ENCODE measurements around the gene FBXO21.

Gene FBXO21

DNA sequence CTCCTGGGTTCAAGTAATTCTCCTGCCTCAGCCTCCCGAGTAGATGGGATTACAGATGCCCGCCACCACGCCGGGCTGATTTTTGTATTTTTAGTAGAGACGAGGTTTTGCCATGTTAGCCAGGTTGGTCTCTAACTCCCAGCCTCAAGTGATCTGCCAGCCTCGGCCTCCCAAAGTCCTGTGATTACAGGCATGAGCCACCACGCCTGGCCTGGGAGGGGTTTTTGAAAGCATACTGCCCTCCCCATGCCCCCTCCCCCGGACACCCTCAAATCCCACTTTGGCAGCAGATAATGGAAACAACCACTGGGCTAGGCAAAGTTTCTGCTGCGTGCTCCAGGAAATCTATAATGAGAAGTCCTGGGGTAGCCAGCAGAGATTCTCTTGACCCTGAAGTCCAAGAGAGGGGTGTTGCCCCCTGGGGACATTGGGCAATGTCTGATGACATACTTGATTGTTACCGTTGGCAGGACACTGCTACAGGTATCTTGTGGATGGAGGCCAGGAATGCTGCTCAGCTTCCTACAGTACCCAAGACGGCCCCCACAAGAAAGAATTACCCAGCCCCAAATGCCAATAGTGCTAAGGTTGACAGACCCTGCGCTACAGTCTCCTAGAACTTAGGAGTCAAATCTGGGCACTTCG is 18.7 kb upstream of the FBXO21 start:
- no CpG with 5 or more reads among the region's 13 CpGs for WGBS (ENCODE audit: extremely low coverage, insufficient coverage, low lambda C conversion rate)
- Histone ChIP-seq H3K27ac (ENCODE audit: low read depth, low read length) (no peak overlapping the region), H4K8ac (ENCODE audit: low read depth, low read length) (no peak overlapping the region), H3K79me2 (ENCODE audit: control insufficient read depth, insufficient read depth, low read length) (no peaks in the 10 kb centered on the region), H2BK15ac (replicated peaks; ENCODE audit: low read depth) (no peak overlapping the region), H3K4me1 (ENCODE audit: control insufficient read depth, low read depth, low read length) (no peaks in the 10 kb centered on the region), H2AK5ac (ENCODE audit: low read length) (no peak overlapping the region), H3K9ac (ENCODE audit: low read length) (no peak overlapping the region), H3K23ac (ENCODE audit: low read length) (no peak overlapping the region), H4K5ac (ENCODE audit: low read length) (no peak overlapping the region), H3K36me3 (ENCODE audit: control insufficient read depth, insufficient read depth, low read length) (no peaks in the 10 kb centered on the region), H3K18ac (ENCODE audit: low read length) (no peak overlapping the region), H2BK5ac (ENCODE audit: low read length) (no peak overlapping the region), H3K27me3 (ENCODE audit: insufficient read depth, low read length, poor library complexity) (no peaks in the 10 kb centered on the region), H3K79me1 (ENCODE audit: low read length) (no peaks in the 10 kb centered on the region), H3K56ac (ENCODE audit: low read length) (no peak overlapping the region), H3K4ac (ENCODE audit: low read depth, low read length) (no peak overlapping the region), H3K4me3 (ENCODE audit: low read length) (no peak overlapping the region), H2BK120ac (ENCODE audit: low read depth, low read length) (no peak overlapping the region), H3K4me2 (ENCODE audit: low read length) (no peak overlapping the region)
- DNase-seq = no peak

DNA sequence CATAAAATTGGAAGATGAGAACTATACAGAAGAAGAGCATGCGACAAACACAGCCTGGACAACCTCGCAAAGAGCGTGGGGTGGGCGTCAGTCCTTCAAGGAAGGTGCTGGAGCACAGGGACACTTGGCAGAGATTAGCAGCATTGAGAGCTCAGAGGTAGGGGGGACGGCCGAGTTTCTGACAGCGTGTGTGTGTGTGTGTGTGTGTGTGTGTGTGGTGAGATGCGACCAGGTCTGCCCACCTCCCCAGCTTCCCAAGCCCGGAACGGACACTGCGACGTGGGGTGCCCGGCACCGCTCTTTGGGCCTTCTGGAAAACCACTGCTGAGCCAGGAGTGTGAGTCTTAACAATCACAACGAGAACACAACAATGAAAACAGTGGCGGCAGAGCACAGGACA is 17.9 kb upstream of the FBXO21 start:
- no peaks in the 10 kb centered on the region for H3K36me3 ChIP-seq (ENCODE audit: control insufficient read depth, insufficient read depth, low read length)
- no peak overlapping the region for H3K27ac ChIP-seq (ENCODE audit: low read depth, low read length)
- no peaks in the 10 kb centered on the region for H3K27me3 ChIP-seq (ENCODE audit: insufficient read depth, low read length, poor library complexity)
- H2BK15ac ChIP-seq (replicated peaks; ENCODE audit: low read depth) = no peak overlapping the region
- H2BK5ac ChIP-seq (ENCODE audit: low read length) = no peak overlapping the region
- no peak overlapping the region for H3K4ac ChIP-seq (ENCODE audit: low read depth, low read length)
- H3K18ac ChIP-seq (ENCODE audit: low read length) = no peak overlapping the region
- H3K23ac ChIP-seq (ENCODE audit: low read length) = no peak overlapping the region
- no peak overlapping the region for H3K4me3 ChIP-seq (ENCODE audit: low read length)
- no peak overlapping the region for H2BK120ac ChIP-seq (ENCODE audit: low read depth, low read length)
- no peaks in the 10 kb centered on the region for H3K79me2 ChIP-seq (ENCODE audit: control insufficient read depth, insufficient read depth, low read length)
- no CpG with 5 or more reads among the region's 16 CpGs for WGBS (ENCODE audit: extremely low coverage, insufficient coverage, low lambda C conversion rate)
- no peaks in the 10 kb centered on the region for H3K79me1 ChIP-seq (ENCODE audit: low read length)
- H3K9ac ChIP-seq (ENCODE audit: low read length) = no peak overlapping the region
- DNase-seq = no peak
- no peak overlapping the region for H2AK5ac ChIP-seq (ENCODE audit: low read length)
- H3K56ac ChIP-seq (ENCODE audit: low read length) = no peak overlapping the region
- no peak overlapping the region for H4K8ac ChIP-seq (ENCODE audit: low read depth, low read length)
- no peak overlapping the region for H3K4me2 ChIP-seq (ENCODE audit: low read length)
- no peak overlapping the region for H4K5ac ChIP-seq (ENCODE audit: low read length)
- no peaks in the 10 kb centered on the region for H3K4me1 ChIP-seq (ENCODE audit: control insufficient read depth, low read depth, low read length)

DNA sequence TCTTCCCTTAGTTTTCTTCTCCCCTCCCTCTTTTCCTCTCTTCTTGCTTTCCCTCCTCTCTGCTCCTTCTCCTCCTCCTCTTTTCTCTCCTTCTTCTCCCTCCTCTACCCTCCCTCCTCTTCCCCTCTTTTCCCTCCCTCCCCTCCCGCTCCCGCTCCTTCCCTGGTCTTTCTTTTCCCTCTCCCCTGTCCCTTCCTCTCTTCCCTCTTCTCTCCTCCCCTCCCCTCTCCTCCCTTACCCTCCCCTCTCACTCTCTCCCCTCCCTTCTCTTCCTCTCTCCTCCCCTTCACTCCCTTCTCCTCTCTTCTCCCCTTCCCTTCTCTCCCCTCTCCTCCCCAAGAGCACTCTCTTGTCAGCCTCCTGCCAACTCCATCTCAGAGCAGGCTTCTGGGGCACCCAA is 17.4 kb upstream of the FBXO21 start:
- Histone ChIP-seq H3K4me2 (ENCODE audit: low read length) (no peak overlapping the region), H3K56ac (ENCODE audit: low read length) (no peak overlapping the region), H2BK15ac (replicated peaks; ENCODE audit: low read depth) (no peak overlapping the region), H3K23ac (ENCODE audit: low read length) (no peak overlapping the region), H3K36me3 (ENCODE audit: control insufficient read depth, insufficient read depth, low read length) (no peaks in the 10 kb centered on the region), H4K8ac (ENCODE audit: low read depth, low read length) (no peak overlapping the region), H3K9ac (ENCODE audit: low read length) (no peak overlapping the region), H3K4me1 (ENCODE audit: control insufficient read depth, low read depth, low read length) (no peaks in the 10 kb centered on the region), H3K4me3 (ENCODE audit: low read length) (no peak overlapping the region), H3K27me3 (ENCODE audit: insufficient read depth, low read length, poor library complexity) (no peaks in the 10 kb centered on the region), H3K18ac (ENCODE audit: low read length) (no peak overlapping the region), H3K27ac (ENCODE audit: low read depth, low read length) (no peak overlapping the region), H2BK120ac (ENCODE audit: low read depth, low read length) (no peak overlapping the region), H4K5ac (ENCODE audit: low read length) (no peak overlapping the region), H3K4ac (ENCODE audit: low read depth, low read length) (no peak overlapping the region), H2BK5ac (ENCODE audit: low read length) (no peak overlapping the region), H3K79me2 (ENCODE audit: control insufficient read depth, insufficient read depth, low read length) (no peaks in the 10 kb centered on the region), H3K79me1 (ENCODE audit: low read length) (no peaks in the 10 kb centered on the region), H2AK5ac (ENCODE audit: low read length) (no peak overlapping the region)
- DNase-seq = no peak
- no CpG with 5 or more reads among the region's 2 CpGs for WGBS (ENCODE audit: extremely low coverage, insufficient coverage, low lambda C conversion rate)

DNA sequence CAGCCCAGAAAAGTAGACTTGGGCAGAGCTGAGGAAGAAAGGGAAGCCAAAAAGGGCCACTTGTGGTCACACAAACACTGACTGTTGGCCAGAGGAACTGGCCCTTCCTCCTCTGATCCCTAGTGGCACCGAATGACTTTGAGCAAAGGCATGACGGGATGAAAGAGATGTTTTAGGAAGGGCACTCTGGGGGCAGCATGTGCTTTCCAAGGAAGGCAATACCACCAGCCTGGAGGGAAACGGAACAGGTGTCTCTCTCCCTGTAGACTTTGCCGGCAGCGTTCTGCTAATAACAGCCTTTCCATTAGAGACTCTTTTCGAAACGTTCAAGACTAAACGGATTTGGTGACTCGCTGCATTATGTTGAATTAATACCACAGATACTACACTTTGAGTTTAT is 12.3 kb upstream of the FBXO21 start:
- H3K27ac ChIP-seq (ENCODE audit: low read depth, low read length) = no peak overlapping the region
- H3K79me2 ChIP-seq (ENCODE audit: control insufficient read depth, insufficient read depth, low read length) = no peaks in the 10 kb centered on the region
- H3K36me3 ChIP-seq (ENCODE audit: control insufficient read depth, insufficient read depth, low read length) = no peaks in the 10 kb centered on the region
- H3K9ac ChIP-seq (ENCODE audit: low read length) = no peak overlapping the region
- no peak overlapping the region for H3K56ac ChIP-seq (ENCODE audit: low read length)
- H3K4me2 ChIP-seq (ENCODE audit: low read length) = no peak overlapping the region
- DNase-seq = no peak
- H3K4me3 ChIP-seq (ENCODE audit: low read length) = no peak overlapping the region
- whole genome bisulfite sequencing (ENCODE audit: extremely low coverage, insufficient coverage, low lambda C conversion rate) = no CpG with 5 or more reads among the region's 9 CpGs
- no peak overlapping the region for H4K5ac ChIP-seq (ENCODE audit: low read length)
- no peak overlapping the region for H3K23ac ChIP-seq (ENCODE audit: low read length)
- H2BK15ac ChIP-seq (replicated peaks; ENCODE audit: low read depth) = no peak overlapping the region
- H3K27me3 ChIP-seq (ENCODE audit: insufficient read depth, low read length, poor library complexity) = no peaks in the 10 kb centered on the region
- H2BK5ac ChIP-seq (ENCODE audit: low read length) = no peak overlapping the region
- no peak overlapping the region for H2BK120ac ChIP-seq (ENCODE audit: low read depth, low read length)
- H2AK5ac ChIP-seq (ENCODE audit: low read length) = no peak overlapping the region
- no peaks in the 10 kb centered on the region for H3K79me1 ChIP-seq (ENCODE audit: low read length)
- H3K18ac ChIP-seq (ENCODE audit: low read length) = no peak overlapping the region
- no peaks in the 10 kb centered on the region for H3K4me1 ChIP-seq (ENCODE audit: control insufficient read depth, low read depth, low read length)
- H3K4ac ChIP-seq (ENCODE audit: low read depth, low read length) = no peak overlapping the region
- H4K8ac ChIP-seq (ENCODE audit: low read depth, low read length) = no peak overlapping the region

DNA sequence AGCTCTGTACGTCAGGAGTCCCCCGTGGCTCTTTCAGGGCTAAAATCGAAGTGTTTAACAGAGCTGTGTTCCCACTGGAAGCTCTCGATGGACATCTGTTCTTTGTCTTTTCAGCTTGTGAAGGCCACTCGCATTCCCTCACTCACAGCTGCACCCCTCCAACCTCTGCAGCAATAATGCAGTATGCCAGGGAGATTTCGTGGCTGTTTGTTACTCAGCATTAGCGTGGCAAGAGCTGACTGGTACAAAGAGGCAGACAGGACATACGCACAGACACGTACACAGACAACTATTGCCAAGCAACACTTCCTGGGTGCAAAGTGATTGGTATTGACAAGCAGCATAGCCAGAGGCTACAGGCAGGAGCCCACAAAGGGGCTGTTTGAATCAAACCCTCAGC is 11.8 kb upstream of the FBXO21 start:
- H3K56ac ChIP-seq (ENCODE audit: low read length) = no peak overlapping the region
- H2BK120ac ChIP-seq (ENCODE audit: low read depth, low read length) = no peak overlapping the region
- no peak overlapping the region for H3K4me3 ChIP-seq (ENCODE audit: low read length)
- H3K9ac ChIP-seq (ENCODE audit: low read length) = no peak overlapping the region
- H3K79me1 ChIP-seq (ENCODE audit: low read length) = no peaks in the 10 kb centered on the region
- DNase-seq = no peak
- H4K8ac ChIP-seq (ENCODE audit: low read depth, low read length) = no peak overlapping the region
- no peaks in the 10 kb centered on the region for H3K79me2 ChIP-seq (ENCODE audit: control insufficient read depth, insufficient read depth, low read length)
- no peak overlapping the region for H3K23ac ChIP-seq (ENCODE audit: low read length)
- H3K27ac ChIP-seq (ENCODE audit: low read depth, low read length) = no peak overlapping the region
- H3K18ac ChIP-seq (ENCODE audit: low read length) = no peak overlapping the region
- H2AK5ac ChIP-seq (ENCODE audit: low read length) = no peak overlapping the region
- no peak overlapping the region for H2BK5ac ChIP-seq (ENCODE audit: low read length)
- H3K36me3 ChIP-seq (ENCODE audit: control insufficient read depth, insufficient read depth, low read length) = no peaks in the 10 kb centered on the region
- no peak overlapping the region for H4K5ac ChIP-seq (ENCODE audit: low read length)
- peaks cover 3% of the 10 kb centered on the region for H3K4me1 ChIP-seq (ENCODE audit: control insufficient read depth, low read depth, low read length)
- no peak overlapping the region for H2BK15ac ChIP-seq (replicated peaks; ENCODE audit: low read depth)
- H3K4me2 ChIP-seq (ENCODE audit: low read length) = no peak overlapping the region
- no peak overlapping the region for H3K4ac ChIP-seq (ENCODE audit: low read depth, low read length)
- WGBS (ENCODE audit: extremely low coverage, insufficient coverage, low lambda C conversion rate) = no CpG with 5 or more reads among the region's 9 CpGs
- H3K27me3 ChIP-seq (ENCODE audit: insufficient read depth, low read length, poor library complexity) = no peaks in the 10 kb centered on the region

Measured in mesendoderm (in vitro differentiated cells).